Fibroblast of skin of back (primary cell): ENCODE results near the gene FTL.

Source experiments
- DNase-seq: peaks from one replicate; pipeline ENCODE4 v3.0.0-alpha.2; 2013

FTL gene

DNA sequence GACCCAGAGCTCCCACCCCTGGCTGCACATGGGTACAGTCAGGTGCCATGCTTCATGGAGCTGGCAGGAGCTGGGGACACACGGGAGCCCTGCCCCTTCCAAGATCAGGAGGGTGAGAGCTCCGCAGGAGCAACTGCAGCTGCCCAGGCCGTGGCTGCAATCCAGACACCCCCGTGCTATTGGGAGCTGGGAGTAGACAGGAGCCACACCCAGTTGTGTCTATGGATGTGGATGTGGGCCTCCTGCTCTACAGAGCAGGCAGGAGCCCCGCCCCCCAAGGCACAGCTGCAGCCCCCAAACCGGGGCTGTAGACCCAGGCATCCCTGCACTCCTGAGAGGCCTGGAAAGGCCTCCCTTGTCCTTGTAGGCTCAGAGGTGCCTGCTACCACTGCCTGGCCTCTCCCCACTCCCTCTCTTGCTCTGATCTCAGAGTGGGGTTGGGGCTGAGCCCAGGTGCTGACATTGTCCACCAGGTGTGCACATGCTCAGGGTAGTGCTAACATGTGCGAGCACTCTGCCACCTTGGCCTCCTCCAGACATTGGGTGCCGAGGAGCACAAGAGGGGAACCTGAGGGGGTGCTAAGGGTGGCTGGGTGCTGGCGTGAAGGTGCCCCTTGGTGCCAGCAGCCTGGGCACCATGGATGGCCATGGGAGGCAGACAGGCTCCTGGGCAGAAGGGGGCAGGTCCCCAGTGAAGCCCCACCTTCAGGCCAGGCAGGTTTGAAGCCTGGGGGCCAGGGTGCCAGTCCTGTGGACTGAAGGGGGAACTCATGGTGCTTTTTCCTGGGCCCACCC is 18.4 kb upstream of the FTL start:
- no peak for DNase-seq

DNA sequence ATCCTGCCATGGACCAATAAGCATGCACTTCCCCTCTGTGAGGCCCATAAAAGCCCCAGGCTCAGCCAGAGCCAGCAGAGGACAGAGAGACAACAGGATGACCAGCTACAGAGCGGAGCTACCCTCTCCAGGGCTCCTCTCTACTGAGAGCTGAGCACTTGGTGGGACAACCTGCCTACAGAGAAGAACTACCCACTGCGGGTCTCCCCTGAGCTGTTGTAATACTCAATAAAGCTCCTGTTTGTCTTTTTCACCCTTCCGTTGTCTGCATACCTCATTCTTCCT is 17.9 kb upstream of the FTL start:
- DNase-seq = no peak

DNA sequence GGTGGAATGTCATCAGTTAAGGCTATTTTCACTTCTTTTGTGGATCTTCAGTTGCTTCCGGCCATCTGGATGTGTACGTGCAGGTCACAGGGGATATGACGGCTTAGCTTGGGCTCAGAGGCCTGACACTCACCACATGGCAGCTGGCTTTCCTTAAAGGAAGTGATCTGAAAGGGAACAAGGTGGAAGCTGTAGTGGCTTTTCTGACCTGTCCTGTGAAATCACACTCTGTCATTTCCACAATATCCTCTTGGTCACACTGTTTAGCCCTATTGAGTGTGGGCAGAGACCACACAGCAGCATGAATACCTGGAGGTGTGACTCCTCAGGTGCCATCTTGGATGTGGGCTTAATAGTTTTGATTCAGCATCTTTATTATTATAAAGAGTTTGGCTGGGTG is 14.9 kb upstream of the FTL start:
- no peak for DNase-seq

DNA sequence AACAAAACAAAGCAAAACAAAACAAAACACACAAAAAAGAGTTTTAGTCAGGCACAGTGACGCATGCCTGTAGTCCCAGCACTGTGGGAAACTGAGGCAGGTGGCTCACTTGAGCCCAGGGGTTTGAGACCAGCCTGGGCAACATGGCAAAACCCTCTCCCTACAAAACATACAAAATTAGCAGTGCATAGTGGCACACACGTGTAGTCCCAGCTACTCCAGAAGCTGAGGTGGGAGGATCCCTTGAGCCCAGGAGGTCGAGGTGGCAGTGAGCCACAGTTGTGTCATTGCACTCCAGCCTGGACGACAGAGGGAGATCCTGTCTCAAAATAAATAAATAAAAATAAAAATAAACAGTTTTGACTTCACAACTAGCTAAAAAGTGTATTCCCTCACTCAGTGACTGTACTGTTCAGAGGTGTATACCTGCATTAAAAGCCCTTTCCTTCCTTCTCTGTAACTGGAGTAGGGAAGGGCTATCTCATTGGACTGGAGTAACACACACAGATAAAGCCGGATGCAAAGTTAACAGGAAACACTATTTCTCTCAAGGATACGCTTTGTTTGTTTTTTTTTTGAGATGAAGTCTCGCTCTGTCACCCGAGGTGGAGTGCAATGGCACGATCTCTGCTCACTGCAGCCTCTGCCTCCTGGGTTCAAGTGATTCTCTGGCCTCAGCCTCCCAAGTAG is 14.1 kb upstream of the FTL start:
- no peak for DNase-seq

DNA sequence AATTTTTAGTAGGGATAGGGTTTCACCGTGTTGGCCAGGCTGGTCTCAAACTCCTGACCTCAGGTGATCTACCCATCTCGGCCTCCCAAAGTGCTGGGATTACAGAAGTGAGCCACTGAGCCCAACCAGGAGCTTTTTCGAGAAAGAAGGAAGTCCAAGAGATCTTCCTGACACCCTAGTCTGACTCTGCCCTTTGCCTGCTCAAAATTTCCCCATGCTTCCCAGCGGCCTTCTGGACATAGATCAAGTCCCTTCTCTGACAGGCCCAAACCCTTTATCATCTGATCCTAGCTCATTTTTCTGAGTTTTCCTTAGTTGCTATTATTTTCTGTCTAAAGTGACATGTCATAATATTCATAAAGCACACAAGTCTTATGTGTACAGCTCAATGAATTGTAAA is 12.0 kb upstream of the FTL start:
- no peak for DNase-seq

DNA sequence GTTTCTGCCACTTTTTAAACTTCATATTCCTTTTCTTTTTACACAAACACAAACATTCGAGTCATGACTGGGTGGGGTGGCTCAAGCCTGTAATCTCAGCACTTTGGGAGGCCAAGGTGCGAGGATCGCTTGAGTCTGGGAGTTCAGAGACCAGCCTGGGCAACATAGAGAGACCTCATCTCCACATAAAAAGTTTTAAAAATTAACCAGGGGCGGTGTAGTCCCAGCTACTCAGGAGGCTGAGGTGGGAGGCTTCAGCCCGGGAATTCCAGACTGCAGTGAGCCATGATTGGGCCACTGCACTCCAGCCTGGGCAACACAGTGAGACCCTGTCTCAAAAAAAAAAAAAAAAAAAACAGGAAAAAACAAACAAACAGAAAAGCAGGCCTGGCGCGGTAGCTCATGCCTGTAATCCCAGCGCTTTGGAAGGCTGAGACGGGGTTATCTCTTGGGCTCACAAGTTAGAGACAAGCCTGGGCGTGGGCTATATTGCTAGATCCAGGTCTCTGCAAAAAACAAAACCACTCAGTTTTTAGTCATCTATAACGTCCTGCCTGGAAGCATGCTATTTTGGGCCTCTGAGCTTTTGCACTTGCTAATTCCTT is 11.0 kb upstream of the FTL start:
- no peak for DNase-seq

DNA sequence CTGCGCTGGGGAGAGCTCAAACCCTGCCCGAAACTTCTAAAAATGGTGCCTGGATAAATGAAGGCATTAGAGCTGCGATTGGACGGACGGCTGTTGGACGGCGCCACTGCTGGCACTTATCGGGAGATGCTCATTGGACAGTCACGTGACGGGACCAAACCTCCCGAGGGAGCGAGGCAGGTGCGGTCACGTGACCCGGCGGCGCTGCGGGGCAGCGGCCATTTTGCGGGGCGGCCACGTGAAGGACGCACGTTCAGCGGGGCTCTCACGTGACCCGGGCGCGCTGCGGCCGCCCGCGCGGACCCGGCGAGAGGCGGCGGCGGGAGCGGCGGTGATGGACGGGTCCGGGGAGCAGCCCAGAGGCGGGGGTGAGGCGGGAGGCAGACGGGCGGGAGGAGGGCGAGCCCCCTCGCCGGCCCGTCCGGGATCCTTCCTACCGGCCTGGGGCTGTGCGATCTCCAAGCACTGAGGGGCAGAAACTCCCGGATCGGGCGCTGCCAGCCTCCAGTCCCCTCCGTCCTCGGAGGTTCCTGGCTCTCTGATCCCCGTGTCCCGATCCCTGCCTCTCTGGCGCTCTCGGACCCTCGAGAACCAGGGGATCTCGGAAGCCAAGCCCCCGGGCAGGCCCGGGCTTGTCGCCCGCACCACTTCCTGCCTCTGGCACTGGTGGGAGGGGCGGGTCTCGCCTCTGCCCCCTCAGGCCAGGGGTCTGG is 10.4 kb upstream of the FTL start, which contains the start of gene BAX:
BAX (plus strand) TSS at position 281 of the 713 bp plus-strand sequence; CDS start at position 335, 54 bp downstream.
- peak; percentile 95 for DNase-seq

DNA sequence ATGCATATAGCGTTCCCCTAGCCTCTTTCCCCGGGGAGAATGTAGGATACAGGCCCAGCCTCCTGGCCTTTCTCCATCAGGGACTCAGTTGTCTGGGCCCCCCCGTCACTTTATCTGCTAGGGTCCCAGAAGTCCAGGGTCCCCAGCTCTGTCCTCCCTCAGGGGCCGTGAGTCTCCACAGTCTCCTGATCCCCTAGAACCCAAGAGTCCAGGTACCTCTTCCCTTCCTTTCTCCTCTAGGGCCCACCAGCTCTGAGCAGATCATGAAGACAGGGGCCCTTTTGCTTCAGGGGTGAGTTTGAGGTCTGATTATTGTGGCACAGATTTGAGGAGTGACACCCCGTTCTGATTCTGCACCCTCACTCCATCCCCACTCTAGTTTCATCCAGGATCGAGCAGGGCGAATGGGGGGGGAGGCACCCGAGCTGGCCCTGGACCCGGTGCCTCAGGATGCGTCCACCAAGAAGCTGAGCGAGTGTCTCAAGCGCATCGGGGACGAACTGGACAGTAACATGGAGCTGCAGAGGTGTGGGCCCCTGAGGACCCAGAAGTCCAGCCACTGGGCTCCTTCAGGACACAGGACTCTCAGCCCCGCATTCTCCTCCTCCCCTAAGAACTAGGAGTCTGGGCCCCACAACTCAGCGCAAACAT is 9.7 kb upstream of the FTL start:
- no peak for DNase-seq

DNA sequence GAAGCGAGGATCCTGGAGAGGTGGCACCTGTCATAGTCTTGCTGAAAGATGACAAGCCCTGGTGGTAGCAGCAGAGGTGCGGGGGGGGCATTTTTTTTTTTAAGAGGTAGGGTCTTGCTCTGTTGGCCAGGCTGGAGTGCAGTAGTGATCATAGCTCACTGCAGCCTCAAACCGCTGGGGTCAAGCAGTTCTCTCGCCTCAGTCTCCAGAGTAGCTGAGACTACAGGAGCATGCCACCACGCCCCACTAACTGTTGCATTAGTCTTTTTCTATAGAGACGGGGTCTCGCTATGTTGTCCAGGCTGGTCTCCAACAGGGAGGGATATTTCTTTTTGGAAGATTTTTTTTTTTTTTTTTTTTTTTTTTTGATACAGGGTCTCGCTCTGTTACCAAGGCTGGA is 7.1 kb upstream of the FTL start:
- no peak for DNase-seq

DNA sequence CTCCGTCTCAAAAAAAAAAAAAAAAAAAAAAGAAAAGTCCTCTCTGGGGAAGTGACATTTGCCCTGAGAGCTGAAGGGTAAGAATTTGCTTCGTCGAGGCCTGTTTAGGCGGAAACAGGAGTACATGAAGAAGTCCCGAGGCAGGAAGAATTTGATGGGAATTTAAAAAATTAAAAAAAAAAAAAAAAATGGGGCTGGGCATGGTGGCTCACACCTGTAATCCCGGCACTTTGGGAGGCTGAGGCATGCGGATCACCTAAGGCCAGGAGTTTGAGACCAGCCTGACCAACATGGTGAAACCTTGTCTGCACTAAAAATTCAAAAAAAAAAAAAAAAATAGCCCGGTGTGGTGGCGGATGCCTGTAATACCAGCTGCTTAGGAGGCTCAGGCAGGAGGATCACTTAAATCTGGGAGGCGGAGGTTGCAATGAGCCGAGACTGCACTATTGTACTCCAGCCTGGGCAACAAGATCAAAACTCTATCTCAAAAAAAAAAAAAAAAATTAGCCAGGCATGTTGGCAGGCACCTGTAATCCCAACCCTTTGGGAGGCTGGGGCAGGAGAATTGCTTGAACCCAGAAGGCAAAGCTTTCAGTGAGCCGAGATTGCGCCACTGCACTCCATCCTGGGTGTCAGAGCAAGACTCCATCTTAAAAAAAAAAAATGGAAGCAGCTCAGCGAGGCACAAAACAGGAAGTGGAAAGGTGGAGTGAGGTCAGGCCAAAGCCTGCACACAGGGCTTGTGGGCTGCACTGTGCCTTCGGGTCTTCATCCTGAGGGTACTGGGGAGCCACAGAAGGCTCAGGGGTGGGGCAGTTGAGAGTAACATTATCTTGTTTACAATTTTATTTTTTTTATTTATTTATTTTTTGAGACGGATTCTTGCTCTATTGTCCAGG is 5.5 kb upstream of the FTL start:
- no peak for DNase-seq

DNA sequence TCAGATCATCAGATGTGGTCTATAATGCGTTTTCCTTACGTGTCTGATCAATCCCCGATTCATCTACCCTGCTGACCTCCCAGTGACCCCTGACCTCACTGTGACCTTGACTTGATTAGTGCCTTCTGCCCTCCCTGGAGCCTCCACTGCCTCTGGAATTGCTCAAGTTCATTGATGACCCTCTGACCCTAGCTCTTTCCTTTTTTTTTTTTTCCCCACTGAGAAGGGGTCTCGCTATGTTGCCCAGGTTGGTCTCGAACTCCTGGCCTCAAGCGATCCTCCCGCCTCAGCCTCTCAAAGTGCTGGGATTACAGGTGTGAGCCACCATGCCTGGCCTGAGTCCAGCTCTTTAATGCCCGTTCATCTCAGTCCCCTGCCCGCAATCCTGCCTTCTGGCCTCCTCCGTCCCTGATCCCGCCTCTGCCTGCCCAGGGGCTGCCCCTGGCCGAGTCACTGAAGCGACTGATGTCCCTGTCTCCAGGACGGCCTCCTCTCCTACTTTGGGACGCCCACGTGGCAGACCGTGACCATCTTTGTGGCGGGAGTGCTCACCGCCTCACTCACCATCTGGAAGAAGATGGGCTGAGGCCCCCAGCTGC is 4.0 kb upstream of the FTL start:
- DNase-seq = no peak

DNA sequence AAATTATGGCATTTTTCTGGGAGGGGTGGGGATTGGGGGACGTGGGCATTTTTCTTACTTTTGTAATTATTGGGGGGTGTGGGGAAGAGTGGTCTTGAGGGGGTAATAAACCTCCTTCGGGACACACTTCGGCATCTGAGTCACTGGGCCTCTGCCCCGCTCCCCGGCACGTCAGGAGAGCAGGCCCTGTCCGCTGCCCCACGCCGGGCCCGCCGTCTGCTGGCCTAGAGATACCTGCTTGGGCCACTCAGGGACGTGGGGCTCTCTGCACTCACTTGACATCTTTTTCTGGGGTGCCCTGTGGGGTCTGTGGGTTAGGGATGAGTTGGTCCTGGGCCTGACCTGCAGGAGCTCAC is 3.5 kb upstream of the FTL start:
- no peak for DNase-seq

DNA sequence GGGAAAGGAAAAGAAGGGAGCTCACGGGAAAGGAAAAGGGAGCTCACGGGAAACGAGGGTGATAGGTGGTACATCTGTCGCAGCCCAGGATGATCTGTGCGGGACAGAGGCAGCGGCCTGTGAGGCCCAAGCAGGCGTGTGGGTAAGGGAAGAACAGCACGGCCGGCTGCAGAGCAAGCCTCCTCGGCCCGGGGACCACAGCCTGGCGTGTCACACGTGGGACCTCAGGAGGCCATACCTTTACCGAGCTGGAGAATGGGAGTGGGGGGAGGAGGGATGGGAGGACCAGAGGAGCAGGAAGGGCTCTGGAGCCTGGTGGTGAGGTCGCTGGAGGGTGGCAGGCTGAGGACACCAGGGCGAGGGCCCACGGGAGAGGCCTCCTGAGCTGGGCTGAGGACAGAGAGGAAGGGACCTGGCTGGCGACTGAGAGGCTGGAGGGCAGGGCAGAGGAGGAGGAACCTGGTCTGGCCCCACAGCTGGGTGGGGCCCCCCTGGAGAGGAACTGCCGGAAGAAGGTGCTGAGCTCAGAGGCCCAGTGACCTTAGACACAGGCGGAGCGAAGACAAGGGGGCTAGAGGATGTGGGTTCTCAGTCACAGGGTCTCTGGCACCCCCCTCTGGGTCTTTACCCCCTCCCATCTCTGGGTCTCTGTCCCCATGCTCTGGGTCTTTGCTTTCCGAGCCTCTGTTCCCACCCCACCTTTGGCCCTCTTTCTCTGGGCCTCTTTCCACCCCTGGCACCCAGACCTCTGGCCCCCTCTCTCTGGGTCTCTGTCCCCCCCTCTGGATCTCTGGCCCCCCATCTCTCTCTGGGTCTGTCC is 2.9 kb upstream of the FTL start:
- peak; percentile 30 for DNase-seq

DNA sequence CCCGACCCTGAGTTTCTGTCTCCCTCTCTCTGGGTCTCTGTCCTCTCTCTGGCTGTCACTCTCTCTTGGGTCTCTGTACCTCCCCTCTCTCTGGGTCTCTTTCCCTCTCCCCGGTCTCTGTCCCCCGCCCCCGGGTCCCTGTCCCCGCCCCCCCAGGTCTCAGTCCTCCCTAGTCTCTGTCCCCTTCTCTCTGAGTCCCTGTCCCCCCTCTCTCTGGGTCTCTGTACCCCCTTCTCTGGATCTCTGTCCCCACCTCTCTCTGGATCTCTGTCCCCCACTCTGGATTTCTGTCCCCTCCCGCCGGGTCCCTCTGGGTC is 2.3 kb upstream of the FTL start:
- DNase-seq = no peak

DNA sequence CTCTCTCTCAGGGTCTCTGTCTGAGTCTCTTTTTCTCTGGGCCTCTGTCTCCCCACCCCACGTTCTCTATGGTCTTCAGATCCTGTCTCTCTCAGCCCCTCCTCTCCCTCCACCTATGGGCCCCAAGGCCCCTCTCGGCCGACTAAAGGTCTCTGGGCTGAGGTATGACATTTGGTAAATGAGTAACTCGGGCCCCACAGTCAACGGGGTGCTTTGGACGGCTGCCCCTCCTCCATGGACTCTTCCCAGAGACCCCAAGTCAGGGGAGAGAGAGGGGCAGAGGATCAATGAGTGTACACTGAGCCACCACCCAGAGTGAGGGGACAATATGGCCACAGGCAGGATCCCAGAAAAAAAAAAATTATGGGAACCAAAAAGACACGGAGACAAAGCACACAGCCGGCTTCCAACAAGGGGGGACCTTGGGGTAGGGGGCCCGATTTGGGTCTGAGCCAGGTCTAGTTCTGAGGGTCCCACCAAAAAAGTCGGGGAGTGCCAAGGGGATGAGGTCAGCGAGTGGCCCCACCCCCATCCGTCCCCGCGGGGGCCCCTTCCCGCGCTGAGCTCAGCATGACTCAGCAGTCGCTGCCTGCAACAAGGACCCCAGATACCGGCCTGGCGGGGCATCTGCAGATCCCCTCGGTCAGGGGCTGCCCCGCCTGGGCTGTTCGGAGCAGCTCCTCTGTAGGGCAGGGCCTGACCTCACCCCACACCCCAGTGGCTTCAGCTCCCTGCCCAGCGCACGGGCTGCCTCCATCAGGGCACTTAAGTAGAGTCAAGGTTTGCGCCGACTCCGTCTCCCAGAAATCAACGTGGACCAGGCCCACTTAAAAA is 1.5 kb upstream of the FTL start:
- DNase-seq = peak; percentile 77

DNA sequence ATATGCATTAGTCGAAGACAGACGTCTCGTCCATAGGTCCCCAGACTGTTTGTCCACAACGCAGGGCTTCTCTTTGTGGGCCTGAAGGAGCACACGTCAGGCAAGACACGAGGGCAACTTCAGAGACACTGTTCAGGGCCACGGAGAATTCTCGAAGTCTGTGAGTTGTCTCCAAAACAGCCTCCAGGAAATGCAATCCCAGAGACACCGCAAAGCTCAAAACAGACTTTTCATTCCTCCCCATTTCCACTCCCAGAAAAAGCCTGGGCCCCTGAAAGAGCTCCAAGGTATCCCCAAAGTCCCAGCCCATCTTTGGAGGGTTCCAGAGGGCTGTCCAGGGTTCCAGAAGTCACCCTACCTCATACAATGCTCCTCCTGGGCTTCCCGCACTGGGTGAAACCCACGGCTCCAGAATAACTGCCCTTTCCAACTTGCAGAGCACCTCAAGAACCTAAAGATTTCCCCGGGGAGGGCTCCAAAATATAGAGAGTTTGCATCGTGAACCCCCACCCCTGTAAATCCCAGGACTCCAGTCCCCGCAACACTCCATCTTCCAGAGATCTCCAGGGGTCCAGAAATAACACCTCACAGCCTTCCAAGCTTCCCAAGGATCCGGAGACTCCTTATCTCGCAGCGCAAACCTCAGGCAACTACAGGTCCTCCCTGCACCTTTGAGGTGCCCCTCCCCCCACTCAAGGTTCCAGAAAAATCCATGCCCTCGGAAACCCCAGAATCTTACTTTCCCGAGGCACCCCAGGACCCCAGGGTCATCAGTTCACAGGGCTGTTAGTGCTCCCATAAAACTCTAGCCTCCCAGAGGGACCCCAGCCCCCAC is 687 bp upstream of the FTL start:
- peak; percentile 61 for DNase-seq

DNA sequence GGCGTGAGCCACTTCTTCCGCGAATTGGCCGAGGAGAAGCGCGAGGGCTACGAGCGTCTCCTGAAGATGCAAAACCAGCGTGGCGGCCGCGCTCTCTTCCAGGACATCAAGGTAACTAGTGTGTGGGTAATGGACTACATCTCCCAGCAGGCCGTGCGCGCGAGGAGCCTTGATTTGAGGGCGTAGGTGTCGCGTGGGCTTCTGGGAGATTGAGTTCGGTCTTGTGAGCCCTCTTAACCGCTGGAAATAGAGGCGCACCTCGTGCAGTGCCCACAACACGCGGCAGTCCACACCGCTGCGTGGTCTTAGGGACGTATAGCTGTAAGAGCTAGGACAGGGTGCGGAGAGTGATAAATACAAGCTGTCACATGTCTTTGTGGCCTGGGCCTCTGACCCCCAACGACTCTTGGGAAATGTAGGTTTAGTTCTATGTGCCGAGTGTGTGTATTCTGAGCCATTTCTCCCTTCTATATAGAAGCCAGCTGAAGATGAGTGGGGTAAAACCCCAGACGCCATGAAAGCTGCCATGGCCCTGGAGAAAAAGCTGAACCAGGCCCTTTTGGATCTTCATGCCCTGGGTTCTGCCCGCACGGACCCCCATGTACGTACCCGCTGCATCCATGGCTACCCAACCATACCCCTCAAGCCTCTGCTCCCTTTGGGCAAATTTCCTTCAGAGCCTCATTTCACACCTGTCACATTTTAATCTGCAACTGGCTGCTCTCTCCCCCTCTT is 864 bp downstream of the FTL start:
- peak; percentile 86 for DNase-seq
